ENCODE data around the gene RNF157. TPM values are rescaled to one million over a fixed set of nuclear protein-coding genes. Genes with fewer than 3 reads are reported as not detected.

RNF157 gene
- total RNA-seq, 1 donor from 2014 or later: 0.99 TPM

DNA sequence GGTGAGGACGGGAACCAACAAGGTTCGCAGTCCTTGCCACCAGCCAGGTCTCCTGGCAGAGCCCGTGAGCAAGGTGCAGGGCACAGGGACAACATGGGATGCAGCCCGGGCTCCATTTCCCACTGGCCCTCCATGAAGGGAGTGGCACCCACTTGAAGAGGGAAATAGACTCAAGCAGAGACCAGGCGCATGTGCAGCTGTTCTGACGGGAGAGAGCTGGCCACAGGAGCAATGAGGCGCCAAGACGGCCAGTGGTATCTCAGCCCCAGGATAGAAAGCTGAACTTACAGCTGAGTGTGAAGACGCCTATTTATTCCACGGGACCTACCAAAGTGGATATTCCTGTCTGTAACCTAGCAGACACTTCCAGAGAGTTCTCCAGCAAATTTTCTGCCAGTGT, 91.1 kb downstream of the RNF157 start:
- H3K4me3 Mint-ChIP-seq (ENCODE audit: unreplicated experiment): no peak overlapping the region
- no peaks in the 10 kb centered on the region for H3K36me3 Mint-ChIP-seq (ENCODE audit: unreplicated experiment)
- H3K9me3 Mint-ChIP-seq (ENCODE audit: unreplicated experiment): no peaks in the 10 kb centered on the region
- TF ChIP-seq, protein P1, sequence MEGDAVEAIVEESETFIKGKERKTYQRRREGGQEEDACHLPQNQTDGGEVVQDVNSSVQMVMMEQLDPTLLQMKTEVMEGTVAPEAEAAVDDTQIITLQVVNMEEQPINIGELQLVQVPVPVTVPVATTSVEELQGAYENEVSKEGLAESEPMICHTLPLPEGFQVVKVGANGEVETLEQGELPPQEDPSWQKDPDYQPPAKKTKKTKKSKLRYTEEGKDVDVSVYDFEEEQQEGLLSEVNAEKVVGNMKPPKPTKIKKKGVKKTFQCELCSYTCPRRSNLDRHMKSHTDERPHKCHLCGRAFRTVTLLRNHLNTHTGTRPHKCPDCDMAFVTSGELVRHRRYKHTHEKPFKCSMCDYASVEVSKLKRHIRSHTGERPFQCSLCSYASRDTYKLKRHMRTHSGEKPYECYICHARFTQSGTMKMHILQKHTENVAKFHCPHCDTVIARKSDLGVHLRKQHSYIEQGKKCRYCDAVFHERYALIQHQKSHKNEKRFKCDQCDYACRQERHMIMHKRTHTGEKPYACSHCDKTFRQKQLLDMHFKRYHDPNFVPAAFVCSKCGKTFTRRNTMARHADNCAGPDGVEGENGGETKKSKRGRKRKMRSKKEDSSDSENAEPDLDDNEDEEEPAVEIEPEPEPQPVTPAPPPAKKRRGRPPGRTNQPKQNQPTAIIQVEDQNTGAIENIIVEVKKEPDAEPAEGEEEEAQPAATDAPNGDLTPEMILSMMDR (IDR thresholded peaks at IDR 0.05): no peak
- H3K27ac Mint-ChIP-seq (ENCODE audit: unreplicated experiment): no peak overlapping the region
- H3K27me3 Mint-ChIP-seq (ENCODE audit: unreplicated experiment): peaks cover under 1% of the 10 kb centered on the region
- H3K4me1 Mint-ChIP-seq (ENCODE audit: unreplicated experiment): peaks cover 3% of the 10 kb centered on the region
- DNase-seq (ENCODE audit: extremely low spot score, unreplicated experiment): no peak

DNA sequence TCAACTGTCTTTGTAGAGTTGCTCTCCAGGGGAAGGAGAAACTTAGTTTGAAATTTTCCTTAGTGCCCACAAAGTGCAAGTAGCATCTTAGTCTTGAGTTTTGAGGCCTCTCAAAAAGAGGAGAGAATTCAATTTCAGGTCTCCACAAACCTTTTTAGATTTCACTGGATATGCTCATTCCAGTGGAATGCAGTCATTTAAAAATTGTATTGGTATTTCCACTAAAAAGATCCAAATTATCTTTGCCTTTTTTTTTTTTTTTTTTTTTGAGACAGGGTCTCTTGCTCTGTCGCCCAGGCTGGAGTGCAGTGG, 92.3 kb downstream of the RNF157 start:
- Mint-ChIP-seq H3K4me3 (ENCODE audit: unreplicated experiment) (no peak overlapping the region), H3K9me3 (ENCODE audit: unreplicated experiment) (no peaks in the 10 kb centered on the region), H3K27ac (ENCODE audit: unreplicated experiment) (no peak overlapping the region), H3K4me1 (ENCODE audit: unreplicated experiment) (peaks cover 3% of the 10 kb centered on the region), H3K36me3 (ENCODE audit: unreplicated experiment) (no peaks in the 10 kb centered on the region), H3K27me3 (ENCODE audit: unreplicated experiment) (no peaks in the 10 kb centered on the region)
- TF ChIP-seq, protein P1 (IDR thresholded peaks at IDR 0.05): no peak
- DNase-seq (ENCODE audit: extremely low spot score, unreplicated experiment): no peak

DNA sequence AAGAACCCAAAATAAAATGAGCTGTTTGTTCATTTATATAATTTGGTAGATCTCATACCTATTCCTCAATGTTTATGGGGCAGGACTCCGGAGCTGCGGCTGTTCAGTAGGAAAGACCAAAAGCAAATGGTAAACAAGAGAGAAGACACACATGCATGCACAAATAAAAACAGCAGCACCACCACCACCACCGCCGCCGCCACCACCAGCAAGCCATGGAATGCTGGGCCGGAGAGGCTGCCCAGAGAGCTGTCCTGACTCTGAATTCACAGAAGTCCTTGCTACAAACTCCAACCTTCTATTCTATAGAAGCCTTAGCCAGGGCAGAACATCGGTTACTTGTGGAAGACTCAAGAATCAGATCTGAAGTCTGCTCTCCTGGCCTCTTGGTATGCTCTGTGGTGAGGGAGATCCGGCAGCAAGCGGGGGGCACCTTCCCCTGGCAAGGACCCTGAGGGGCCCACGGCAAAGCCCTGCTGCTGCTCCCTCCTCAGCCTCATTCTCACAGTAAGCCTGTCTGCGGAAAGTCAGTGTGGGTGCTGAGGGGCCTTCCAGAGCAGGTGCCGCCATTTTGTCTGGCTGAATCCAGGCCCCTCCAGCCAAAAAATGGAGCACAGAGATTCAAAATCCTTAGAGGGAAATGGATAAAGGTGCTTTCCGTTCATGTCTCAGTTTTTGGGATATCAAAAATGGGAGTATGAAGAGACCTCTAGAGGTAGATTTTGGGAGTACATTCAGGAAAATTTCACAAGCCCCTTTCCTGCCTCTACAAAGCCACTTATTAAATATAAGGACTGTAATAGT, 92.9 kb downstream of the RNF157 start:
- no peak for DNase-seq (ENCODE audit: extremely low spot score, unreplicated experiment)
- peaks cover 3% of the 10 kb centered on the region for H3K4me1 Mint-ChIP-seq (ENCODE audit: unreplicated experiment)
- no peaks in the 10 kb centered on the region for H3K36me3 Mint-ChIP-seq (ENCODE audit: unreplicated experiment)
- H3K4me3 Mint-ChIP-seq (ENCODE audit: unreplicated experiment): no peak overlapping the region
- no peak overlapping the region for H3K27ac Mint-ChIP-seq (ENCODE audit: unreplicated experiment)
- no peaks in the 10 kb centered on the region for H3K9me3 Mint-ChIP-seq (ENCODE audit: unreplicated experiment)
- TF ChIP-seq, protein P1 (IDR thresholded peaks at IDR 0.05): peak; percentile 65
- H3K27me3 Mint-ChIP-seq (ENCODE audit: unreplicated experiment): no peaks in the 10 kb centered on the region

DNA sequence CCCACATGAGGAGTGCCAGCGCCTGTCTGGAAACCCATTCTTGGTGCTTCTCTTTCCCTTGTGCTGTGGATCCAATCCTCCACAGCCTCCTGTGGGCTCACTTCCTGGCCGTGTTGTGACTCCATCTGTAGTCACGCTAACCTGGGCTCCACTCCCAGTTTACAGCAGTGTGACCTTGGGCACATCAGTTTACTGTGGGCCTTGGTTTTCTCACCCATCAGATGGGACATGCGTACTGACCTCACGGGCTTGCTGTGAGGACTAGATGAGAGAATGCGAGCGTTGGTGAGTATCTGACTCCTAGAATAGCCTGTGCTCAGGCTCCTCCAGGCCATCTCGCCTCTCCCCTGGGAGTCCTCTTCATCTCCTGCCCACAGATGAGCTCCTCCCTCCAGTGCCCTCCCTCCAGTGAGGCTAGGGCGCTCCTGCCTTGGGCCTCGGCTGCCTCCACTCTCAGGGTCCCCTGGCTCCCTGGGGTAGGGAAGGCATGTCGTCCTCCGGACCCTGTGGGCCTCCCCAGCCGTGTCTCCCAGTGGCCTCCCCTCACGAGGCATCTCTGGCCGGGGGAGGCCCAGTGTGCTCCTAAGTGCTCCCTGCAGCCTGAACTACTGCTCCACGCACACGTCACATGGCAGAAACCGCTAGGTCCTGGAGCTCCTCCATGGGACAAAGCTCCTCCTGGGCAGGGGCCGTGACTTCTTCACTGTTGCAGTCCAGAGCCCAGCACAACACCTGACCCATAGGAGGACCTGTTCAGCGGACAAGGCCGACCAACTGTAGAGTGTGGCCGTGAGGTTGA, 94.0 kb downstream of the RNF157 start:
- DNase-seq (ENCODE audit: extremely low spot score, unreplicated experiment): no peak
- H3K4me1 Mint-ChIP-seq (ENCODE audit: unreplicated experiment): peaks cover 11% of the 10 kb centered on the region
- H3K4me3 Mint-ChIP-seq (ENCODE audit: unreplicated experiment): no peak overlapping the region
- no peaks in the 10 kb centered on the region for H3K9me3 Mint-ChIP-seq (ENCODE audit: unreplicated experiment)
- no peaks in the 10 kb centered on the region for H3K27me3 Mint-ChIP-seq (ENCODE audit: unreplicated experiment)
- no peak overlapping the region for H3K27ac Mint-ChIP-seq (ENCODE audit: unreplicated experiment)
- no peaks in the 10 kb centered on the region for H3K36me3 Mint-ChIP-seq (ENCODE audit: unreplicated experiment)
- TF ChIP-seq, protein P1 (IDR thresholded peaks at IDR 0.05): no peak

Data from osteocyte (in vitro differentiated cells).